ENCODE data around the gene PRAF2.

The PRAF2 gene

GRCh38 chrX:49073601-49074575, at the start of gene PRAF2:
TSS of gene PRAF2 (minus strand) at chrX:49074002. CDS start at chrX:49073987, 15 bp downstream.
- DNase-seq, result peak; percentile 44

GRCh38 chrX:49122499-49122898, 48.7 kb upstream of the PRAF2 start:
- DNase-seq, result no peak

- no peak for DNase-seq
Observed at GRCh38 chrX:49120091-49120490, 46.3 kb upstream of the PRAF2 start.

- DNase-seq, result no peak
Observed at GRCh38 chrX:49117581-49117980, 43.8 kb upstream of the PRAF2 start.

- no peak for DNase-seq
Observed at GRCh38 chrX:49116716-49117115, 42.9 kb upstream of the PRAF2 start.

- no peak for DNase-seq
Observed at GRCh38 chrX:49116076-49116475, 42.3 kb upstream of the PRAF2 start.

- no peak for DNase-seq
Observed at GRCh38 chrX:49111791-49112190, 38.0 kb upstream of the PRAF2 start.

- no peak for DNase-seq
Observed at GRCh38 chrX:49110417-49110816, 36.6 kb upstream of the PRAF2 start.

GRCh38 chrX:49108641-49109040, 34.8 kb upstream of the PRAF2 start:
- DNase-seq, result no peak

- no peak for DNase-seq
Observed at GRCh38 chrX:49106930-49107329, 33.1 kb upstream of the PRAF2 start.

- no peak for DNase-seq
Observed at GRCh38 chrX:49106296-49106695, 32.5 kb upstream of the PRAF2 start.

GRCh38 chrX:49103637-49104036, 29.8 kb upstream of the PRAF2 start:
- DNase-seq, result no peak

GRCh38 chrX:49102190-49102589, 28.4 kb upstream of the PRAF2 start:
- DNase-seq, result no peak

- DNase-seq, result no peak
Observed at GRCh38 chrX:49101629-49101984, 27.8 kb upstream of the PRAF2 start.

GRCh38 chrX:49100704-49101628, 27.2 kb upstream of the PRAF2 start:
- DNase-seq, result peak; percentile 66

GRCh38 chrX:49096419-49096818, 22.6 kb upstream of the PRAF2 start:
- DNase-seq, result no peak

- no peak for DNase-seq
Observed at GRCh38 chrX:49089553-49089952, 15.8 kb upstream of the PRAF2 start.

- no peak for DNase-seq
Observed at GRCh38 chrX:49082271-49082871, 8.6 kb upstream of the PRAF2 start.

- peak; percentile 8 for DNase-seq
Observed at GRCh38 chrX:49079489-49080428, 6.0 kb upstream of the PRAF2 start, which contains the start of gene WDR45. TSS of gene WDR45 (minus strand) at chrX:49079887. CDS start at chrX:49078095, 1,792 bp downstream.

GRCh38 chrX:49077941-49078340, 4.1 kb upstream of the PRAF2 start:
- DNase-seq, result no peak

- DNase-seq, result no peak
Observed at GRCh38 chrX:49075347-49075746, 1.5 kb upstream of the PRAF2 start.

- no peak for DNase-seq
Observed at GRCh38 chrX:49072712-49073095, 1.1 kb downstream of the PRAF2 start.
